Activated T-helper 17 cell treated with anti-CD3 and anti-CD28 coated beads, Interleukin-2, amount 50 U/mL, for 72 hours (primary cell): ENCODE results near the gene CCER1. TPM values are rescaled to one million over a fixed set of nuclear protein-coding genes. Genes with fewer than 3 reads are reported as not detected.

Experiments
- ATAC-seq: fragments of 150-1000 bp; cut with Tn5 transposase; replicated peaks from 2 replicates; pipeline ENCODE4 v1.10.0; 2021; ENCODE audit warnings: mild to moderate bottlenecking, moderate library complexity
- H3K27ac Mint-ChIP-seq: one replicate; pipeline ENCODE4 v1.8.0; 2022; ENCODE audit warnings: mixed read lengths
- H3K27me3 Mint-ChIP-seq: one replicate; pipeline ENCODE4 v1.8.0; 2022; ENCODE audit warnings: mixed read lengths
- H3K36me3 Mint-ChIP-seq: one replicate; pipeline ENCODE4 v1.8.0; 2022; ENCODE audit warnings: low read depth, mild to moderate bottlenecking, mixed read lengths
- H3K4me1 Mint-ChIP-seq: one replicate; pipeline ENCODE4 v1.8.0; 2022; ENCODE audit warnings: mixed read lengths
- H3K4me3 Mint-ChIP-seq: one replicate; pipeline ENCODE4 v1.8.0; 2022; ENCODE audit warnings: mild to moderate bottlenecking, mixed read lengths
- H3K9me3 Mint-ChIP-seq: one replicate; pipeline ENCODE4 v1.8.0; 2022; ENCODE audit warnings: mixed read lengths
- total RNA-seq, 2 donors: library from RNA; stranded (reverse); gene quantifications; one replicate each; pipeline ENCODE4 v1.2.3, GENCODE V29; 2022

The CCER1 gene
- total RNA-seq, 2 donors from 2014 or later, result not detected

GRCh38 chr12:90920222-90920621 is 34.8 kb downstream of the CCER1 start:
- no peak for ATAC-seq

DNA sequence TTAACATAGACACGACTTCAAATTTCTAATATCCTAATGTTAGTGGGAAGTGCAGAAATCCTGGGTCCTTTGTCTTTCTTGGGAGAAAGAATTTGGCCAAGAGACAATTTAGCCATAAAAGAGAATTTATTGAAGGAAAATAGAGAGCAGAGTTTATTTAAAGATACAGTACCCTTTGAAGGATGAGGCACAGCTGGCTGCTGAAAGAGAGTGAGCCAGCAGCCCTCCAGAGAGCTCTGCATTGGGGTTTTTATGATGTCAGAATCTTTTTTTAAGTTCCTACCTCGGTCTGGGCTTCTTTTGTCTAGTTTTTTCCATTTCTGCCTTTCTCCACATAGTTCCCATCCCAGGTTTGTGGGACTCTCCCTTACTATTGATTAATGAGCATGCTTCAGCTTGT is 37.5 kb downstream of the CCER1 start:
- no peak for ATAC-seq
- H3K36me3 Mint-ChIP-seq, result no peaks in the 10 kb centered on the region
- H3K4me3 Mint-ChIP-seq, result no peak overlapping the region
- H3K9me3 Mint-ChIP-seq, result peaks cover 4% of the 10 kb centered on the region
- peaks cover 10% of the 10 kb centered on the region for H3K27me3 Mint-ChIP-seq
- no peaks in the 10 kb centered on the region for H3K4me1 Mint-ChIP-seq
- no peak overlapping the region for H3K27ac Mint-ChIP-seq

More at GRCh38 chr12:90920222-90920621, 34.8 kb downstream of the CCER1 start:
- no peaks in the 10 kb centered on the region for H3K4me1 Mint-ChIP-seq
- H3K27me3 Mint-ChIP-seq, result peaks cover 10% of the 10 kb centered on the region
- no peak overlapping the region for H3K4me3 Mint-ChIP-seq
- H3K9me3 Mint-ChIP-seq, result no peaks in the 10 kb centered on the region
- H3K36me3 Mint-ChIP-seq, result no peaks in the 10 kb centered on the region
- no peak overlapping the region for H3K27ac Mint-ChIP-seq

GRCh38 chr12:90916516-90916915 is 38.5 kb downstream of the CCER1 start:
- Mint-ChIP-seq H3K4me3 (no peak overlapping the region), H3K36me3 (no peaks in the 10 kb centered on the region)
- ATAC-seq, result no peak

DNA sequence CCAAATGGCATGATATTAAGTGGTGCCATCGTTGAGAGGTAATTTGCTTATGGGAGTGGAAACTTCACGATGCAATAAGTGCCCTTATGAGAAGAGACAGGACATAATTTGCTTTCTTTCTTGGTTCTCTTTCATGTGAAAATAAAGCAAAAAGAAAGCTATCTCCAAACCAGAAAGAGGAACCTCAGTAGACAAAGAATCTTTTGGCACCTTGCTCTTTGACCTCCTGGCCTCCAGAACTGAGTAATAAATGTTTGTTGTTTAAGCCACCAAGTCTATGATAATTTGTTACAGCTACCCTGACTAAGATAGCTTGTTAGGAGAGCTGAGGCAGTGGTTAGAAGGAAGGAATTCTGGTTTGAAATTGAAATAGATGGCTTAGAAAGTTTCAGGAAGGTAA is 39.6 kb downstream of the CCER1 start:
- ATAC-seq, result no peak
- H3K9me3 Mint-ChIP-seq, result peaks cover 4% of the 10 kb centered on the region
- no peaks in the 10 kb centered on the region for H3K4me1 Mint-ChIP-seq
- no peak overlapping the region for H3K4me3 Mint-ChIP-seq
- H3K36me3 Mint-ChIP-seq, result no peaks in the 10 kb centered on the region
- H3K27ac Mint-ChIP-seq, result no peak overlapping the region
- H3K27me3 Mint-ChIP-seq, result peaks cover 10% of the 10 kb centered on the region

More at GRCh38 chr12:90916516-90916915, 38.5 kb downstream of the CCER1 start:
- peaks cover 10% of the 10 kb centered on the region for H3K27me3 Mint-ChIP-seq
- no peaks in the 10 kb centered on the region for H3K4me1 Mint-ChIP-seq
- peaks cover 4% of the 10 kb centered on the region for H3K9me3 Mint-ChIP-seq
- no peak overlapping the region for H3K27ac Mint-ChIP-seq

DNA sequence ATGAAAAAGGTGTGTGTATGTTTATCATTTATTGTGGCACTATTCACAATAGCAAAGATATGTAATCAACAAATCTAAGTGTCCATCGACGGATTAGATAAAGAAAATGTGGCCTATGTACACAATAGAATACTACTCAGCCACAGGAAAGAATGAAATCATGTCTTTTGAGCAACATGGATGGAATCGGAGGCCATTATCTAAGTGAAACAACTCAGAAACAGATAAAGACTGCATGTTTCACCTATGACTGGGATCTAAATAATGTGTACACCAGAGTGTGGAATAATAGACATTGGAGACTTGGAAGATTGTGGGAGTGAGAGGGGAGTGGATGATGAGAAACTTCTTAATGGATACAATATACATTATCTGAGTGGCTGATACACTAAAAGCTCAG is 44.0 kb downstream of the CCER1 start:
- ATAC-seq, result no peak
- Mint-ChIP-seq H3K9me3 (peaks cover 4% of the 10 kb centered on the region), H3K27ac (no peak overlapping the region), H3K4me1 (no peaks in the 10 kb centered on the region), H3K4me3 (no peak overlapping the region), H3K36me3 (no peaks in the 10 kb centered on the region), H3K27me3 (peaks cover 3% of the 10 kb centered on the region)

DNA sequence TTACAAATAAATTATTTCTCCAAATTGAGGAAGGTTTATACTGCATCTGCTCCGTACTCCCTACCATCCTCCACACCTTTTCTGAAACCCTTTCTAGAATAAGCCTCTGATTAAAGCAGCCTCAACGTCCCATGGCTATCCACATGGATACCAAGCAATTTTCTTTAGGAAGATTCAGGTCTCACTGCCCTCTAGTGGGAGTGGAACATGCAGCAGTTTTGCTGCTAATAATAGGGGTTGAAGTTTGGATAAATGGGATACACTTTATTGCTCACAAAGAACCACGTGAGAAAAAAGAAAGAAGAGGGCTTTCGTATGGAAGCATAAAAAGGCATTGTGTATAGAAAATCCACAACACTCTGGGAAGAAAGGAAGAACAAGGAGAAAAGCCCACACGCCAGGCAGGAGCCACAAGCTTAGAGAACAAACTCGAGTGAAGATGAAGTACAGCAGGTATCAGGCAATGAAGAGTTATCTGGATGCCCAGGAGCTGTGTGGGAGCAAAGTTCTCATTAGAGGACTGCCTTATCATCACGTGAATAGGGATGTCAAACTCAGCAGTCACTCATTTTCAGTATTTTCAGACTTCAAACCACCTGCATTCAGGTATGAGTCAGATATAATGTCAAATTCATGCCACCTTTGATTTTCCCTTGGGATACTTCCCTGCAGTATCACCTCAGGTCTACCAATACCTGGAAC is 45.8 kb downstream of the CCER1 start:
- no peaks in the 10 kb centered on the region for H3K27me3 Mint-ChIP-seq
- no peak overlapping the region for H3K4me3 Mint-ChIP-seq
- no peaks in the 10 kb centered on the region for H3K4me1 Mint-ChIP-seq
- no peaks in the 10 kb centered on the region for H3K9me3 Mint-ChIP-seq
- H3K36me3 Mint-ChIP-seq, result no peaks in the 10 kb centered on the region
- H3K27ac Mint-ChIP-seq, result no peak overlapping the region
- ATAC-seq, result no peak

- ATAC-seq, result no peak
- H3K4me3 Mint-ChIP-seq, result no peak overlapping the region
- H3K4me1 Mint-ChIP-seq, result no peaks in the 10 kb centered on the region
- H3K9me3 Mint-ChIP-seq, result no peaks in the 10 kb centered on the region
- no peaks in the 10 kb centered on the region for H3K36me3 Mint-ChIP-seq
- no peaks in the 10 kb centered on the region for H3K27me3 Mint-ChIP-seq
- H3K27ac Mint-ChIP-seq, result no peak overlapping the region
Measured at GRCh38 chr12:90908465-90908864, 46.5 kb downstream of the CCER1 start.

DNA sequence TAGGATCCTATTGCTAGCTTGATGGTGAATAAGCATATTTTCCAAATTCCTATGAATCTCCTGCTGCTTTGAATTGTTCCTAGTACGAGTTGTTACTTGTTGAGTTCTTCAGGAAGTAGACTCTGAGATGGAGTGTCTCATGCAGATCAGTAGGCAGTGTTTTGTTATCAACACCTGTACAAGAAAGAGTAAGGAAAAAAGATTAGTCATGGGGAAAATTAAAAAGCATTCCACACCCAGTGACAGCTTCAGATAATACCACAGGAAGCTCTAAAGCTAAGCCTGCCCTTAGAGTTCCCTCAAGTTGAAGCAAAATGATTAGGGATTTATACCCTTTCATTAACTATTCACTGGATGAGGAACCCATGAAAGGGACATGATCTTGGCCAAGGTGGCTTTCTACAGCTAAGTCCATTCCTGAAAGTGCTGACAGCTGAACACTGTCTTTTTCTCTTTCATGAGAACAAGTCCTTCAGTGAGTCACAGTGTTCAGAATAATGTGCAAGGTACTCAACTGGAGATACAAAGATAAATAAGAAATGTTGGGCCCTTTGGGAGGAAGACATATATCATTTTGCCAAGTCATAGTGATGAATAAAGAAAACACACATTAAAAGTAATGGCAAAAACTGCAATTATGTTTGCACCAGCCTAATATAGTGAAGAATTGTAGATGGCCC is 49.1 kb downstream of the CCER1 start:
- Mint-ChIP-seq H3K4me3 (no peak overlapping the region), H3K4me1 (no peaks in the 10 kb centered on the region), H3K27ac (no peak overlapping the region), H3K9me3 (no peaks in the 10 kb centered on the region), H3K36me3 (no peaks in the 10 kb centered on the region), H3K27me3 (no peaks in the 10 kb centered on the region)
- ATAC-seq, result no peak

DNA sequence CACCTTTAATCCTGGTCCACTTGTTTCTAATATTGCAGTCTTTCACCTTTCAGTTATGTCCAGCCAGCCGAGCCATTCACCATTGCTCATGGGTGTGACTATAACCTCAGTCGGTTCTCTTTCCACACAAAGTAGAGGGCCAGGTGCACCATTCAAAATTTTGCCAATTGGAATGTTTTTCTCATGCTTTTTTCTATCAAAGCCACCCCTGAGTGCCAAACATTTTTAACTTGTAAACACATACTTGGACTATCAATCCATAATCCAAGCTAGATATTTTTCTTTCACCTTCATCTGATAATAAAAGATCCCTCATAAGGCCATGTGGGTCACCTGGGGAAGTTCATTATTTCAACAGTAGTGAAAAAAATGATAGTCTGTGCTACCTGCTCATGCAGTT is 52.4 kb downstream of the CCER1 start:
- Mint-ChIP-seq H3K4me3 (no peak overlapping the region), H3K9me3 (no peaks in the 10 kb centered on the region), H3K27ac (no peak overlapping the region), H3K27me3 (peaks cover 1% of the 10 kb centered on the region), H3K36me3 (no peaks in the 10 kb centered on the region), H3K4me1 (no peaks in the 10 kb centered on the region)
- ATAC-seq, result no peak

Other genes starting within 250 kb of the CCER1 start
- not detected for gene EPYC, start 49.8 kb upstream of the CCER1 start, total RNA-seq
- gene KERA, start 102.8 kb upstream of the CCER1 start, total RNA-seq, result not detected
- gene LUM, start 156.3 kb upstream of the CCER1 start, total RNA-seq, result not detected
- gene DCN, start 227.6 kb upstream of the CCER1 start, total RNA-seq, result not detected